ENCODE data around the gene STRIT1.

Gene STRIT1

DNA sequence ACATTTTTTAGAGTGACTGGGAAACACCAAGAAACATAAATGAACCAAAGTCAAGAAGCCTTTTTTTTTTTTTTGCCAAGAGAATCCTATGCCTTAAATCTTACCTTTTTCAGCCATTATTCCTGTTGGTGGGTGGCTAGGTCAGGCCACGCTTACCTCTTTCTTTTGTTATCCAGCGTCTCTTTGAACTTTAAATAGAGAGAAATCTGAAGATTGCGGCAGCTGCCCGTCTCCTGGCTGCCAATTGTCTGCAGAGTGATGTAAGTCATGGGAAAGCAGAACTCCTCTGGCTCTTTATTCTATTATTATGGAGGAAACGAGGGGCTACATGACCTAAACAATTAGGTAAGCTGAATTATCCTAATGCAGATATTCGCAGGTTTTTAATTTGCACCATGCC is at the start of gene STRIT1:
Gene STRIT1, minus strand, starts transcription at position 168 of the 400 bp plus-strand sequence.
- no peak for DNase-seq

DNA sequence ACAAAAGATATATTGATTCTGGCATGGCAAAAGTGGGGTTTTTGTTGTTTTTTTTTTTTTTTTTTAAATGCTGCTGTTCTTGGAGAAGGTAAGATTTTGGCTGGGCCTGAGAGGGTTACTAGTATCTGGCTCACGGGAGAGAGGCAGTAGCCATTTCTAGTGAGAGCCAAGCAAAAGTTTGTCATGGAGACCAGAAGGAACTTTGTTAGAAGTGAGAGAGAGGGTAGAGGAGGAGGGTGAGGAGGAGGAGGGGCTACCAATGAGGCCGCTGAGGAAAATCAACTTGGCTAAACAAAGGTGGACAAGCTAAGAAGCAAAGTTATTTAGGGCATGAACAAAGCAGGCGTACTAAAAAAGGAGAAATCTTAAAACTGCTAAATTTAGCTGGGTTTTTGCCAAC is 48.9 kb upstream of the STRIT1 start:
- DNase-seq, result peak in 1 of 2 donors; percentile 46

DNA sequence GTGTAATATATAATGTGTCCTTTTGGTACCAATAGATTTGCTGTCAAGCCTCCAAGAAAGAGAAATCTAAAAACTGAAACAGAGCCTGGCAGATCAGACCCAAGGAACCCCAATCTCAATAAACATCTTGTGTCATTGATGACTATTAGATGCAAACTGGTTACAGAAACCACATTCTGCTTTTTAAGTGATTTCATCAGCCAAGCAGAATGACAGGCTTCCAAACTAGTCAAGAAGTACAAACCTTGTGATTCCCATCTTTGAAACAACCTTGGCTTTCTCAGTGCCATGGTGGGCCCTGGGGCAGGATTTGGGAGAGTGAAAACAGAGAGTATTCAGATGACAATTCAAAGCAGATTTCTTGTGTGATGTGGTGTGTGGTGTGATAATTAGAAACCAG is 45.6 kb upstream of the STRIT1 start:
- DNase-seq, result no peak

DNA sequence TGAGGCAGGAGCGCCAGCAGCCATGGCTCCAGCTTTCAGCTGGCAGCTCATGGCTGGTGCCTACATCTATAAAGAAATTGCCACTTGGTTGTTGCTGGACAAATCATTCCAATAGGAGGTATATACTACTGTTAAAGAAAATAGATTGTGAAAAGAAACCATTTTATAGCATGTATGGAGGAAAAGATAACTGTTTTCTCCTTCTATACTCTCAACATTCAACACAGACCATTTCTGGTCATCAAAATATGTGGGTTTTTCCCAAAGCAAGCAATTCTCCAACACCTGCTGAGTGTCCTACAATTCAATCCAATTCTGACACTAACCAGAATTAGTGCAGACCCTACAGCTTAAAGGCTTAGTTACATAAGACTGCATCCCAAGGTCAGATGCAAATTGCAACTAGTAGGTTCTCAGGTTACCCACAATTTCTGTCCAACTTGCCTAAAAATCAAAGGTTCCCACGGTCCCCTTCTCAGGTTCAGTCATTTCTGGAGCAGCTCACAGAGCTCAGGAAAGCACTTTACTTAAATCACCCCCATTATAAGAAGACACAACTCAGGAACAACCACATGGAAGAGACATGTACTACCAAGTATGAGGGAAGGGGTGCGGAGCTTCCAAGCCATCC is 42.4 kb upstream of the STRIT1 start:
- no peak for DNase-seq

DNA sequence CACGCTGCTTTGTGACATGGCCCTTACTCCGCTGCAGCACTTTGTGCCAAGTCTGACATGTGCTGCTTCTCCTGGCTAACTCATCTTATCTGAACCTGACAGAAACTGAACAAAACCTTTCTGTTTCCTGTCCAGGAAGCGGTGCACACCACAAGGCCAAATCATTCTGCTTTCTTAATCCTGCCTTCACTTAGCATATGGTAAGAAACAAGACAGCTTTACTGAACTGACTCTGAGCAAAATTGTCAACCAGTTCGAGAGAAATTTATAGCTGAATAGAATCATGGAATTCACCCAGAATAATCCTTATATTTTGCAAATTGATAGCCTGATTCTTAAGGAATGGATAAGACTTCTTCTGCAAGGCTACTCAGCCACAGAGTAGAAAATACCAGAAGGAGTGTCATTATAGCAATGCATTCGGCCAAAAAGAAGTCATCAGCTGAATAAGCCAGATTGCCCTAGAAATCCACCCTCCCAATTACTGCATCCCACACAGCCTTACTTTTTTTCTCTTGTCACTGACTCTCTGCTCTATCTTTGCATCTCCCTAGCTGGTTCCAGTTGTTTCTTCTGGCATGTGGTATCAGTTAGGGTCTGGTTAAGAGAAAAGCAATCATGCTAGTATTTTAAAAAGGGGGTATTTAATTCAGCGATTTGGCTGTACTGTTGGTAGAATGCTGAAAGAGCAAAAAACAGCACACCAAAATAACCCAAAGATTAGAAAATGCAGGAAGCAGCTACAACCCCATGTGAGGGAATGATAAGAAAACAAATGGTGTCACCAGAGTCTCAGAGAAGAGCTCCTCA is 41.6 kb upstream of the STRIT1 start:
- no peak for DNase-seq

DNA sequence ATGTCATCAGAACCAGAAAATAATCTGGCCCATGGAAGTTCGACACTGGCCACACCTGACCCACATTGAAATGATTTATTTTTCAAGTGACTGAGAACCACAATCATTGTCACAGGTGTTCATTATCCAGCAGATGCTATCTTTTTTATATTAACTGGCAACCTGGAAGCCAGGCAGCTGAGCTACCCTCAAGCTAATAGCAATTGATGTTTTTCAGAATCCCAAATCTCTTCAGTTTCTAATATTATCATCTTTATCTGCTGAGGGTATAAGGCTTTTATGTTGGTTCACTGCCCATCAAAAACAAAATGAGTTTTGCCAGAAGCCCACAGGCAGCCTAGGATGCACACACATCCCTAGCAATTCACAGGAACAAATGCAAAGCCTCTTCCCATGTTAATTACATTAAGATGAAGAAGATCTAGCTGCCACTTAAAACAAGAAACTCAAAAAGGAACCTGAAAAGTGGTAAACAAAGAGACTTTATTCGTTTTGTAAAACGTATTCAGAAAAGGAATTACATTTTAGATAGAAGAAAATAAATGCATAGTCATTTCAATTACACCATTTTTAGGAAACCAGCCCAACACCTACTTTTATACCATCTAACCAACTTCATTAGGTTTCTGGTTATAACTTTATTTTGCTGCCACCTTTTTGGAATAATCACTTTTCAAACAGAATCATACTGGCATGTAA is 40.9 kb upstream of the STRIT1 start:
- no peak for DNase-seq

DNA sequence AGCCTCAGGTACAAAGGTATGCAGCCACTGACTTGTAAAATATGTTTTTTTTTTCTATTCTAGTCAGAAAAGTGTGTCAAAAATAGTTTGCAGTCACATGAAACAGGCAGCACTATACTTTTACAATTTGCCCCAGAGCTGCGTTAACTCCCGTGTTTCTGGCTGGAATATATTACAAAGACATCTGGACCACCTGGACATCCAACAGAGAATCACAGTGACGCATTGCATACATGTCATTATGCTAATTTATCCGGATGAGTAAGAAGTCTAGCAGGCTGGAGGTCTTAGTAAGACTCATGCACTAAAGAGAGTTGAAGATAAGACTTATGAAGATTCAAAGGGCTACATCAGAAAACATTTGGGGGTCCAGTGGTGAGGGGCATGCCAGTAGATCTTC is 39.2 kb upstream of the STRIT1 start:
- no peak for DNase-seq

DNA sequence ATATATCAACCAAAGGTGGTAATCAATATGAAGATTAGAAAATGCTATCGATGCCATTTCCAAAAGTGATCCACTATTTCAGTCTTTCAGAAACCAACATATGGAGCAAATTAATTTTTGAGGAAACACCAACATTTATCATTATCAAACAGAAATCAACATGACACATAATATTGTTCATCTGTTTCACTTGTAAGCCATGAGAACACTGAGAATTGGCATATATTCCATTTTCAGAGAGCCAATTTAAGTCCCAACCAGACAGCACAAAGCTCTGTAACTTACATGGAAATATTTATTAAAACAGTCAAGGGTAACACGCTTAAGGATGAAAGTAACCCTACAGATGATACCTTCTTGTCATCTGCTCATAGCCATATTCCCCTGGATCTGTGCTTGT is 37.6 kb upstream of the STRIT1 start:
- no peak for DNase-seq

DNA sequence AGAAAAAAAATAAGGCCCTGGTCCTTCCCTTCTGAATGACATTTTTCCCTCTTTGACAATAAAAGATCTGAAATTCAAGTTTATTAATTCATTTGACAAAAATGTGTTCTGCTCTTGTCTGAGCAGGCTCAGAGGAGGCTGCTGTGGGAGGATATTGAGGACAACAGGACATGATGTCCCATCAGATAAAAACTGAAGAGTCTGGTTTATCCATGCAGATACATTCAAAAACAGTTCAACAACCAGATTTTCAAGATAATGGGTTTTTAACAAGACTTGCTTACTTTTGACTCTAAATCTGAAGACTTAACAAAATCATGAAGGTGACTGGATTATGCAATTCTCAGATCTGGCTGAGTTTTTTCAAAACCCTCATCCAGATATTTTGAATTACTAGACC is 36.9 kb upstream of the STRIT1 start:
- no peak for DNase-seq

DNA sequence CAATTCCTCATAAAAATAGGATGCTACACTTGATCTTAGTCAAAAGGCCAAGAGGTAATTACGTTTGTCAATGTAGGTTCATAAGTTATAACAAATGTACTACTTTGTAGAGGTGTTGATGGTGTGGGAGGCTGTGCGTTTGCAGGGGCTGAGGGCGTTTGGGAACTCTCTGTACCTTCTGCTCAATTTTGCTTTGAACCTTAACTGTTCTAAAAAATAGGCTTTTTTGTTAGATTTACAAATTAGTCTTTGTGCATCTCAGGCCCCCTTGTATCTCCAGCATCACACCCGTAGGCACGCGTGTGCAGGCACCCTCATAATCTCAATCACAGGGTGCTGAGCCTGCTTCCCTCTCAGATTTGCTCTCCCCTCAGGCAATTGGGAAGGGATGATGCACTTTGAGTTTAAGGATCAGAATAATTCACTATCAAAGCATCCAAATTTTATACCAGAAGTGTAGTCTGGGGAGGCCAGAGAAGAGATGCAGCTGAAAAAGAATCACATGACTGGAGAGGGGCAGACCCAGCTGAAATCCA is 36.1 kb upstream of the STRIT1 start:
- DNase-seq, result no peak

DNA sequence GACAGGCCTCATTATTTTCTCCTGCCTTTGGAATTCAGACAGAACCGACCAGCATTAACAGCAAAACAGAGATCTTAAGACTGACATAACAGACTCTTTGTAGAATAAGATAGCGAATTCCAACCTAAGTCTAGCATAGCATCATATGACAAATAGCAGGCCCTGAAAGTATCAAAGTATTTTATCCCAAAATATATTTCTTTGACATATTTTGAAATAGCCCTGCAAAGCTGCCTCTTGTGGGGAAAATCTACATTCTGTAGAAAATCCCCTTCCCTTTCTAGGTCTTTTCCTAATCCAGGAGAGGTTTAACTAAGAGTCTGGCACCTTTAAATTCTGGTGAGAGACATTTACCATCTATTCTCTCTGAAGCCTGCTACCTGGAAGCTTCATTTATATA is 34.4 kb upstream of the STRIT1 start:
- no peak for DNase-seq

DNA sequence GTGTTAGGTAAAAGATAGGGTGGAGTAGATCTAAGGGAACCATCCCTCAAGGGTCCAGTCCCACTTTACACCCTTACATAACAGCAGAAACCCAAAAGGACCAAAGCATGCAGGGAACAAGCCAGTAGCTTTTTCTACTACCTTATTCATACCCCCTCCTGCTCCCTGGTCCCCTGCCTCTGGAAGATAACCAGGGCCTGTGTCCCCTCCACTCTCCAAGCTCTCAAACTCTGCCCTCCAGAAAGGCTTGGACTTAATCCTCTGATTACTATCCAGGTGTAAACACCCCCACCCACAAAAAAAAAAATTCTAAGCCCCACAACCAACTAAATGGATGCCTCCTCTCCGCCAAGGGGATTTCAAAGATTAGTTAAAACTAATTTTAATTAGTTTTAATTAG is 33.9 kb upstream of the STRIT1 start:
- no peak for DNase-seq

DNA sequence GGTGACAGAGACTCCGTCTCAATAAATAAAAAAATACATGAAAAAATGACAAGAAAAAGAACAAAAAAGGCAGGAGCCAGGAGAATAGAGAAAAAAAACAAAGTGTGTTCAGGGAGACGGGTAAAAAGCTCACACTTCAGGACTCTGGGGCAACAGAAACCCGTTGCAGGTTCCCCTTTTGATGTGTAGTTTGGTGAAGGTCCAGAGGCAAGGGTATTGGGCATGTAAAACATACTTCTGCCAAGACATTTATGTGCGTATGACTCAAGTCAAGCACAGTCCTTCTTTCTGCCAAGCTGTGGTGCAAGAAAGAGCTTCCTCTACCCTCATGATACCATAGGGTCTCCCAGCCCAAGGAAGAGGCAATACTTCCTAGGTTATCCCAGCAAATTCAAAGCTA is 33.4 kb upstream of the STRIT1 start:
- no peak for DNase-seq

DNA sequence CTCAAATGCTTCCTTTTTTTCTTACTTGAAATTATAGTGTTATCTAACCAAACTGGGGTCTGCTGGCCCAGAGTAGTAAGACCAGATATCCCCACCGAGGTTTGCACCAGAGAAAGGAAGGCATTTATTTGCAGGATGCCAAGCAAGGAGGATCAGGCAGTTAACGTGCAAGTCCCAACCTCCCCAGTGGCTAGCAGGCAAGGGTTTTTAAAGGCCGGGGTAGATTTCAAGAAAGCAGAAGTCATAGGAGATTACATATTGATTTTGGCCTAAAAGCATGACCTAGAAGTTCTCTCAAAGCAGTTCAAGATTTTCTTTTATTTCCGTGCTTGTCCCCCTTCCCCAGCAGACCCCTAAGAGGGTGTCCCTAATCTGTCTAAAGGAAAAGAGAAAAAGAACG is 32.8 kb upstream of the STRIT1 start:
- no peak for DNase-seq

DNA sequence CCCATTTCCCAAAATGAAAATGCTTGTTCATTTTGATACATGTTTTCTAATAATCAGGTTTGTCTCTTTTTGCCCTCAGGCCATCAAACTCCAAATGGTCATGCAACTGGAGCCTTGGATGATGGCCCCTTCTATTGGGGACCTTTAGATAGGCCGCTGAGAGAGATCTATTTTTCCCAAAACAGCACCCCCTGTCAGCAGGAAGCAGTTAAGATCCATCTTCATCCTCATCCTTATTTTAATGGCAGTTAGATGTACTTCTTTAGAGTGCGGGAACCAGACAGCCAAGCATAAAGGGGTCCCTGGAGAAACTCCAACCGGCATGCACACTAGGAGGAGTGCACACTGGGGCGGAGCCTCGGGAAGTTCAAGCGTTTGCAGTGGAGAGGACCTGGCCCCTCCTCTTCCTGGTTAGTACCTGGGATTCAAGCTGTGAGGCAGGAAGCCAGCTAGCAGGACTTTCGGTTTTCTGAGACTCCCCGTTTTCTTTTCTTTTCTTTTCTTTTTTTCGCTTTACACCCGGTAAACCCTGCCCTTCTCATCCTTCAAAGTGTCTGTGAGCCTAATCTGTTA is 31.9 kb upstream of the STRIT1 start:
- DNase-seq, result no peak

DNA sequence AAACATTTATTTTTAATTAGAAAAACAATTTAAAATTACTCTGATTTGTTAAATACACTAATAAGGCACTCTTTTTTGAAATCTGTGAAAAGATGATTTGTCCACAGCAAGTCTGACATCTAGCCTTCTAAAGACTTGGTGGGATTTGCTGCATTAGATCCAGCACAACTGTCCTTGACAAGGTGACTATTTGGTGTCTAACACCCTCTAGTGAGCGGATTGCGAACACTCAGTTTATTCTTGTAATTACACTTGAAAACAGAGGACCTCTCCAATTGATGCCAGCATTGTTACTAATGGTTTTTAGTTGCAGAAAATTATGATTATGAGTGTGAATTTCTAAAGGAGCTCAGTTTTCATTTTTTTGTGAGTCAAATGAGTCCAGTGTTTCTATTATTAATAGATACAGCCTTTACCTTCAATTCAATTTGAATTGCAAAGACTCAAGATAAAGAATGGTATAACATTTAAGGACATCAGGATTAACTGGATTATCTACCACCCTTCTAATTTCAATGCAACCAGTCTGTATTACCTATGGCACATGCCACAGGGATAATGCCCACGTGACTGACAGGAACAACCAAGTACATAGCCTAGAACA is 29.7 kb upstream of the STRIT1 start:
- DNase-seq, result peak in 1 of 2 donors; percentile 48

DNA sequence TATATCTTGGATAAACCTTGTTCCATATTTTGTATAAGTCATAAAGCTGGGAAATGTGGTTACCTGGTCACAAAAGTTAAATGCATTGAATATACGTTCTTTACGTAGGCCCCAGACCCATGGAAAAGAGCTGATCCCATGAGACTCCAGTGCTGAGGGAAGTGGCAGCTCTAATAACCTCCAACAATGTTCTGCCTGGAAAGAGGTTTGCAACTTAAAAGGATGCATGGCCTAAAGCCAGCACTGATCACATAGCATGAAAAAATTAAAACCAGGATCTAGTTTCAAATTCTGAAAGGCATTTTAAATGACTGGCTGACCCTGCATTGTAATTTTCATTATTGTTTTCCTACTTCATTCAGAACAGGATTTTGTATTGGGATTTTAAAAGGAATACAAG is 27.9 kb upstream of the STRIT1 start:
- no peak for DNase-seq

DNA sequence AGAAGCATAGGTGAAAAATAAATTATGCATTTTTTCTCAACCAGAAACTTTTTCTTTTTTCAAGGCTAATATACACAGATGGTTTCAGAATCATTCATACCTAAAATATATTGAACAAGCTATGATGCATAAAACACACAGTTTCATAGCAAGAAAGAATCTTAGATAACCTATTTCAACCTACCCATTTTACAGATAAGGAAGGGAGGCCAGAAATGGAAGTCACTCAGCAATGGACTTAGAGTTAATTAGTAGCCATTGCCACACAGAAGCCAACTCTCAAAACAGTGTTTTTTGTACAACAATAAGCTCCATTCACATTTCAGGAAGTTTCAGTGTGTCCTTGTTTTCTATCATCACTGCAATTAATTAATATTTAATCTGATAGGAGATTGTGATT is 27.5 kb upstream of the STRIT1 start:
- DNase-seq, result no peak

DNA sequence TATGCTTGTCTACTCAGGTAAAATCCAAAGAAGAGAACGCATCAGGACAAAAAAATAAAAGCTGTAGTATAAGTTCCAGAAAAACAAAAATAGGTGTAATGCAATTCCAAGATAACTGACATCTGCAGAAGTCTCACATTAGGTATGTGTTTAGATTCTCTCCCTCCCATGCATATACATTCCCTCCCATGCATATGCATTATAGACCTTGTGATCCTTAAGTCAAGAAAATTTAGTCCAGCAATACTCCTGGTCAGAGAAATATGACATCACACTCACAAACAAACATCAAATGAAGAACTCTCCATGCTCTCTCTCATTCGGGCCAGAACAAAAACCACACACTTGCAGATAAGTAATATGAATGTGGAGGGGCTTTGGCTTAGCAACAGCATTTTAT is 25.3 kb upstream of the STRIT1 start:
- DNase-seq, result no peak

DNA sequence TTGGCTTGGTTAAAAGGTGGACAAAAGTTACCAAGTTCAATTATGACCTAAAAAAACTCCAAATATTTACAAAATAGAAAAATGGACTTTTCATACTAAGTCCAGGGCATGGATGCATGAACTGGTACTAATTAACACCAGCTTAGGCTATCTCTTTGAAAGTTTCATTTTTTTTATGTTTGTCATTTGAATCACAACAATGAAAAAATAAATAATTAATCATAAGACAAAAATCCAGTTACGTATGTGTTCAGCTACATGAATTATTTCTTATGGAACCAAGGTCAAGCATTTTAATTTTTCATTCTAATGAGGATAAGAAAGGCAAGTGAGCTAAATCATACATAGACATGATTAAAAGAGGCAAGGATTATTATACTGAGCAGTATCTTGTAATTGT is 23.7 kb upstream of the STRIT1 start:
- DNase-seq, result no peak

DNA sequence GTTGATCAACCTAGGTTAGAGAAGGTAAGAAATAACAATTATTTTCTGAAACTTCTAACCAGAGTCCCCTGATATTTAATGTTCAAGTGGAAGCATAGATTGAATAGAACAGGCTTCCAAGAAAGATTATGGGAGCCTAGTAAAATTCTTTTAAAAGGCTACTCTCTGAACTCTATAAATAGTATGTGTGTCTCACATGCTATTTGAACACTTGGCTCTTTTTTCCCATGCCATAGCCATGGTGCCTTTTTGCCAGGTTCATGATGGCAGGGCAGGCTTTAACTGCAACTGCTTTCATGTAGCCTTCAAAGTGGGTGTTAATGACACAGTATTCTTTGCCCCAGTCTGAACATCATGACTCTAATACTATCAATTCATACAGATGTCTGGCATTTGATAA is 22.9 kb upstream of the STRIT1 start:
- no peak for DNase-seq

DNA sequence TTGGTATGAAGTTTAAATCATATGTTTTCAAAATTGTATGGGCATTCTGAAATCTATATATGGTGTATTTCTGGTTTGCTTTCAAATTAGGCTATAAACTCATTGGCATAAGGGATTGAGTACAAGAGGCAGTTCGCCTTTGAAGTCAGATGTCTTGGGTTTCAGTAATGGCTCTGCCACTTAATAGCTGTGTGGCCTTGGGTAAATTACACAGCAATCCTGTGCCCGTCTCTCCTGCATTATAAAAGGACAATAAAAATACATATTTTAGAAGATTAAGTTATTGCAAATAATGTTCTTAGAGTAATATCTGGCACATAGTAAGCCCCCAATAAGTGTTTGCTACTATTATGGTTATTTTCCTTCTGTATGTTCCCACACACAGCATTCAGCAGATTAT is 20.4 kb upstream of the STRIT1 start:
- DNase-seq, result no peak

DNA sequence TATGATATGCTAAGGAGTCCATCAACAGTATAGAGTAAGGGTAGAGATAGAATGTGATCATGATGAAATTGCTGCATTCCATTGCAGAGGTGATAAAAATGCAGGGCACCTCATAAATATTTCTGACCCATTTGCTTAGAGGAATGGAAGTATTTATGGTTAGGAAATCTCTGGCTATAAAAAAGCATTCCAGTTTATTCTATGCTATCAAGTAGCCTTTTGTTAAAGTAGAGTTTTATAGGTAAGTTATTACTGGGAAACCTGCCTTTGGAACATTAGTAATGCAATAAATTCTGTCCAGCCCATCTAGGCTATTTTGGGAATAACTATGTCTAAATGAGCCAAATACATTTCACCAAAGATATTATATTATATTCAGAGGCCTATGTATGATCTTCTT is 19.8 kb upstream of the STRIT1 start:
- DNase-seq, result no peak
